ENCODE data around the gene LENEP.

LENEP gene

GRCh38 chr1:155005076-155006011 is 12.0 kb downstream of the LENEP start:
- DNase-seq (ENCODE audit: insufficient read length, low spot score) (no peak), FAIRE-seq (no peak)
- TF ChIP-seq, protein P1, sequence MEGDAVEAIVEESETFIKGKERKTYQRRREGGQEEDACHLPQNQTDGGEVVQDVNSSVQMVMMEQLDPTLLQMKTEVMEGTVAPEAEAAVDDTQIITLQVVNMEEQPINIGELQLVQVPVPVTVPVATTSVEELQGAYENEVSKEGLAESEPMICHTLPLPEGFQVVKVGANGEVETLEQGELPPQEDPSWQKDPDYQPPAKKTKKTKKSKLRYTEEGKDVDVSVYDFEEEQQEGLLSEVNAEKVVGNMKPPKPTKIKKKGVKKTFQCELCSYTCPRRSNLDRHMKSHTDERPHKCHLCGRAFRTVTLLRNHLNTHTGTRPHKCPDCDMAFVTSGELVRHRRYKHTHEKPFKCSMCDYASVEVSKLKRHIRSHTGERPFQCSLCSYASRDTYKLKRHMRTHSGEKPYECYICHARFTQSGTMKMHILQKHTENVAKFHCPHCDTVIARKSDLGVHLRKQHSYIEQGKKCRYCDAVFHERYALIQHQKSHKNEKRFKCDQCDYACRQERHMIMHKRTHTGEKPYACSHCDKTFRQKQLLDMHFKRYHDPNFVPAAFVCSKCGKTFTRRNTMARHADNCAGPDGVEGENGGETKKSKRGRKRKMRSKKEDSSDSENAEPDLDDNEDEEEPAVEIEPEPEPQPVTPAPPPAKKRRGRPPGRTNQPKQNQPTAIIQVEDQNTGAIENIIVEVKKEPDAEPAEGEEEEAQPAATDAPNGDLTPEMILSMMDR (IDR thresholded peaks at IDR 0.05; ENCODE audit: insufficient read depth, missing control alignments), result no peak

GRCh38 chr1:155006601-155007101 is 13.3 kb downstream of the LENEP start:
- no peak for FAIRE-seq
- TF ChIP-seq, protein P1 (IDR thresholded peaks at IDR 0.05; ENCODE audit: insufficient read depth, missing control alignments), result no peak
- DNase-seq (ENCODE audit: insufficient read length, low spot score), result no peak

DNA sequence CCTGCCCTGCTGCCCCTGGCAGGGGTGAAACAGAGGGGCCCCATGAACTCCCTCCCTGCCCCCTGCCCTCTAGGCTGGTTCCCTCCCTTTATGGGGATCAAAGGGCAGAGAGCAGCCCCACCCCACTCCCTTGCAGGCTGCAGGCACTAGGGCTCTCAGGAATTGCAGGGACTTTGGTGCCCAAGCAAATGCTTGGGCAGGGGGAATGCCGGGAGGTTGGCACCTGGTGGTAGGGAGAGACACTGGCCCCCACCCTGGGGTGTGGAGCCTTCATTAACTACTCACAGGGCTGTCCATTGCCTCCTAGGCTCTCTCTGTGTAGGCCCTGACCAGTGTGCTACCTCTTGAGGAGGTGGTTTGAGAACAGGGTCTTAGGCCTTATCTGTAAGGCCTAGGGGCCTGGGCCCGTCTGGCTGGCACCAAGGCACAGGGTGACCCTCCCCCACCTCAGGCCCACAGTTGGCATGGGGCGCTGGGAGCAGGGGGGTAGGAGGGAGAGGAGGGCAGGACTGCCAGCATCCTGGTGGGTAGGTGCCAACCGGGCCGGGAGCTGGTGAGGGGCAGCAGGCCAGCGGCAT is 14.0 kb downstream of the LENEP start:
- DNase-seq (ENCODE audit: insufficient read length, low spot score) (no peak), FAIRE-seq (no peak)
- TF ChIP-seq, protein P1 (IDR thresholded peaks at IDR 0.05; ENCODE audit: insufficient read depth, missing control alignments), result no peak

DNA sequence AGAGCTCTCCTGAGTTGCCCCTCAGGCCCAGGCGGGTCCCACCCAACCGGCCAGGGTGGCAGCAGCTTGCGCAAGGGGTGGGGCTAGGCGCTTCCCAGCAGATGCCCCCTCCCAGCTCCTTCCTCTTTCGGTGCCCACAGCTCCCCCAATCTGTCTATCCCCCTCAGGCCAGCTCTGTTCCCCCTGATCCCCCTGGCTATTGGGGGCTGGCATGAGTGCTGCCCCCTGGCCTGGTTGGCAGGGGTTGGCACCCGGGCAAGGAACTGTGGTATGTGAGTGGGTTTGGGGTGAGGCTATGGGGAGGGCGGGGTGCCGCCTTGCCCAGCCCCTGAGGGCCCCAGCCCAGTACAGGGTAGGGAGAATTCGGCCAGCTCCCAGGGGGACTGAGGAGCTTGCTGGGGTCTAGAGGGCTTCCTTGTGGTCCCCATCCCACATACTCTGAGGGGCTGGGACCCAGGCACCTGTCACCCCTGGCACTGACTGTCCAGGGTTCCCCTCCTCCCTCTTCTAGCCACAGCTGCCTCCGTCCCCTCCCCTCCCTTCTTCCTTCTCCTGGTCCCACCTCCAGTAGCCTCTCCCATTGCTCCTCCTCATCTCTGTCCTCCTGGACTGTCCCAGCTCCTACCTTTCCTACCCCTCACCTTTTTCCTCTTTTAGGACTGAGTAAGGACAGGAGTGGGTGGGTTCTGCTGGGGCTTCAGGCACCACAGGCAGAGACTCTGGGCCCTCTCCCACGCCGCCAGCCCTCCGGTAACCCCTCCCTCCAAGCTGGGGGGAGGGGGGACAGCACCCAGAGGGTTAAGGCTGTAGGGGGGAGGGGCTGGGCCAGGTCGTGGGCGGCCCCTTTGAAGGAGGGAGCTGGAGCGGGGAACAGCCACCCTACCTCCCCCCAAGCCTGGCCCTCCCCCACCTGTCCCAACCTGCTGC is 14.9 kb downstream of the LENEP start:
- DNase-seq (ENCODE audit: insufficient read length, low spot score), result no peak
- TF ChIP-seq, protein P1 (IDR thresholded peaks at IDR 0.05; ENCODE audit: insufficient read depth, missing control alignments), result no peak
- FAIRE-seq, result no peak

GRCh38 chr1:155009221-155009711 is 15.9 kb downstream of the LENEP start:
- FAIRE-seq (no peak), DNase-seq (ENCODE audit: insufficient read length, low spot score) (no peak)
- TF ChIP-seq, protein P1 (IDR thresholded peaks at IDR 0.05; ENCODE audit: insufficient read depth, missing control alignments), result no peak

DNA sequence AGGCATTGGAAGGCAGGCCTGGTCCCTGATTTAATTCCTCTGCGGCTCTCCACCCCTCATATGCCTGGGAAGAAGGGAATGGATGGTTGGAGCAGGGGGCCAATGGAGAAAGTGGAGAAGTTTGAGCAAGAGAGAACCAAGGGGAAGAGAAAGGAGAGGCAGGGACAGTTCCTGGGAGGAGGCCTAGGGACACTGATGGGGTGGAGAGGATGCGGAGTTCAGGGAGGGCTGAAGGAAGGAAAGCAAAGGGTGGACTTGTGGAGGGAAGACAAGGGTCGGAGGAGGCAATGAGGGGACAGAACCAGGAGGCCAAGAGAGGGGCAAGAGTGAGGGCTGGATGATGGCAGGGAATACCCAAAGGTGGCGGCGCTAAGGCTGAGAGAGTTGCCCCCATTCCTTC is 16.4 kb downstream of the LENEP start:
- DNase-seq (ENCODE audit: insufficient read length, low spot score) (no peak), FAIRE-seq (no peak)
- TF ChIP-seq, protein P1 (IDR thresholded peaks at IDR 0.05; ENCODE audit: insufficient read depth, missing control alignments), result no peak
